COLO668 (cell line): ENCODE data around the gene TICRR.
"Not testable (repeated sequence)": the region's sequence is repeated elsewhere in the genome, so short reads cannot be mapped to it uniquely, and the experiment has no call there.

Experiments
- DNase-seq: peaks from one replicate; lab custom pipeline; 2025; ENCODE audit not compliant: unreplicated experiment; lab: John Stamatoyannopoulos, UW

Gene TICRR

DNA sequence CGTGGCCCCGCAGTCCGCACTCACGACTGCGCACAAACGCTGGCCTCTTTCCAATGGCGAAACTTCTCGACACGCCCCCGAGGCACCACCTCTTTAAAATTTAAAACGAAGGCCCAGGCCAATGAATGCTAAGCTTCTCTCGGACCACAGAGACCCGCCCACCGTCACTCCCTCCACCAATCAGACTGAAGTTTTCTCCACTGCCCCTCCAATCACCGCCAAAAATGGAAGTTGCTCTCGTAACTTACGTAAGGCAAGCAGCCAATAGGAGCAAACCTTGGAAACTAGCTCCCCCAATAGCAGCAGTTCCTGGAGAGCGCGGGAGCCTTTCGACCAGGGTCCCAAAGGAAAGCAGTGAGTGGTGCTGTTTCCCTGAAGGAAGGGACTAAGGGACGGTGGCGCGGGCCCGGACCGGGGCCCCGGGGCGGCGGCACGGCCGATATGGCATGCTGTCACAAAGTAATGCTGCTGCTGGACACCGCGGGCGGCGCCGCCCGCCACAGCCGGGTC is at the start of gene TICRR:
Gene TICRR (plus strand): TSS at position 324 of the 510 bp plus-strand sequence. CDS start 118 bp downstream, at position 442.
- DNase-seq = peak; percentile 94

DNA sequence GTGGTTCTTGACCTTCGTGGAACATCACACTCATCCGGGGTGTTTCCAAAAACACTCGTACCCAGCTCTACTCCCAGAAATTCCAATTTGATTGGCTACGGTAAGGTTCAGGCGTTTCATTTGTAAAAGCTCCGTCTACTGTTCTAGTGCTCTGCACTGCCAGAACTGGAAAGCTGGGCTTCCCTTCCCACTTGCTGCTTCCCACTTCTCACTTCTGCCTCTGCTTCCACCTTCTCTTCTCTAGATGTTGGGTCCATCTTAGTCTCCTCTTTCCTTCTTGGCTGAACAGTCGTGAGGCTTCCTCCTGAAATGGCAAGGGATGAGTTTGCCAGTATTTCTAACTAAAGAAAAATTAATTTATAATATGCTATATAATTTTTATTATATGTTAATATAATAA is 49.1 kb upstream of the TICRR start:
- no peak for DNase-seq

DNA sequence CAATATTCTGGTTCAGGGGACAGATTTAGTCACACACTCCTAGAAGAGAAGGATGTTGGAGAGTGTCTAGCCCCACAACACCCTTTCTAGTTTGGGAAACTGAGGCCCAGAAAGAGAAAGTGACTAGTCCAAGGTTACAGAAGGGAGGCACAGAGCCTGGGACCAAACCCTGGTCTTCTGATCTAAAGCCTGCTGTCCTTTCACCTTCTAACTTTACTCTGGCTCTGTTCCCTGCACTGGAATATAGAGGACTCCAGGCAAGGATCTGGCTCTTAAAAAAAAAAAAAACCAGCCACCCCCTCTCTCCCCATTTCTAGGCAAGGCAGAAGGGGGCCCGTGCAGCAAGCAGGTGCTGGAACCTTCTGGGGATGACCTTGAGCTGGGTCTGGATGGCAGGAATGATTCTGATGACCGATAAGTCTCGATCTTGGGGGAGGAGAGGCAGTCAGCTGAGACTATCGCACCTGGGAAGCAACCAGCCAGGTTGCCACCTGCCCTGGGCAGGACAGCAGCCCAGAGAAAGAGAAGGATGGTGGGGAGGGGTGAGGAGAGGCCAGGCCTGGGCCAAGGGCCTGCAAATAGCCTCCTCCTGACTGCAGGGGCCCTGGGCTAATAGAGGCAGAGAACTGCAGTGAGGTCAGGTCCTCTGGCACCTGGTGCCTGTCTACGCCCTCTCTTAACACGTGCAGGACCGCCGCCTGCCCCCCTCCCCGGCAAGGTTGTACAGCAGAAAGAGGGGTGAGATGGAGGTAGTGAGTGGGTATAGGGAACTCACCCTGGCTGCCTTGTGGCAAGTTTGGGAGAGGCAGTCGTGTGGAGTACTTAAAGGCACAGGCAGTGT is 48.4 kb upstream of the TICRR start:
- DNase-seq = no peak

DNA sequence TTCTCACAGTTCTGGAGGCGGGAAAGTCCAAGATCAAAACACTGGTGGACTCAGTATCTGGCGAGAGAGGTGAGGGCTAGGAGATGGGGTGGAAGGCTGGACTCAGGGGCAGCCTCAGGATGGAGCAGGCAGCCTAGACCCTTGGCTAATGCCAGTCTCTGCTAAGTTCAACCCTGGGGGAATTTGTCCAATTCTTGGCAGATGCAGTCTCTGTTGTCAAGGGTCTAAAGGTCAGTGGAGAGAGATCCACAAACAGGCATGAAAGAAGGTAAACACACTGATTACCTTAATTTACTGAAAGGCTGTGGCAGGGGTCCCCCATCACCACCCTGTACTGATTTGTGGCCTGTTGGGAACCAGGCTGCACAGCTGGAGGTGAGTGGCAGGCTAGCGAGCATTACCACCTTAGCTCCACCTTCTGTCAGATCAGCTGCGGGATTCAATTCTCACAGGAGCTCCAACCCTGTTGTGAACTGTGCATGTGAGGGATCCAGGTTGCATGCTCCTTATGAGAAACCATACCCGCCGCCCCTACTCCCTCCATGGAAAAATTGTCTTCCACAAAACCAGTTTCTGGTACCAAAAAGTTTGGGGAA is 46.4 kb upstream of the TICRR start:
- no peak for DNase-seq

- no peak for DNase-seq
These were observed 44.3 kb upstream of the TICRR start for GRCh38 chr15:89530976-89531375.

GRCh38 chr15:89531796-89532537 is 43.3 kb upstream of the TICRR start:
- DNase-seq = no peak

DNA sequence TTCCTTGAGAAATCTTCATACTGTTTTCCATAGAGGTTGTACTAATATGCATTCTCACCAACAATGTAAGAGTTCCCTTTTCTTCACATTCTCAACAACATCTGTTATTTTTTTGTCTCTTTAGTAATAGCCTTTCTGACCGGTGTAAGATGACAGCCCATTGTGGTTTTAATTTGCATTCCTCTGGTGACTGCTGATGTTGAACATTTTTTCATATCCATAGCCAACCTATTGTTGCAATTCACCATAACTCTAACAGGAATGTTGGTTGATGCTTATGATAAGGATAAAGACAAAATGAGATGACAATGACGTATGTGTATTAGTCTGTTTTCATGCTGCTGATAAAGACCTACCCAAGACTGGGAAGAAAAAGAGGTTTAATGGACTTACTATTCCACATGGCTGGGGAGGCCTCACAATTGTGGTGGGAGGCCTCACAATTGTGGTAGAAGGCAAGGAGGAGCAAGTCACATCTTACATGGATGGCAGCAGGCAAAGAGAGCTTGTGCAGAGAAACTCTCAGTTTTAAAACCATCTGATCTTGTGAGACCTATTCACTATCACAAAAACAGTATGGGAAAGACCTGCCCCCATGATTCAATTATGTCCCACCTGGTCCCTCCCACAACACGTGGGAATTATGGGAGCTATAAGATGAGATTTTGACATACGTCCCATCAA is 41.3 kb upstream of the TICRR start:
- DNase-seq = no peak

- no peak for DNase-seq
These were observed 36.2 kb upstream of the TICRR start for GRCh38 chr15:89539027-89539426.

DNA sequence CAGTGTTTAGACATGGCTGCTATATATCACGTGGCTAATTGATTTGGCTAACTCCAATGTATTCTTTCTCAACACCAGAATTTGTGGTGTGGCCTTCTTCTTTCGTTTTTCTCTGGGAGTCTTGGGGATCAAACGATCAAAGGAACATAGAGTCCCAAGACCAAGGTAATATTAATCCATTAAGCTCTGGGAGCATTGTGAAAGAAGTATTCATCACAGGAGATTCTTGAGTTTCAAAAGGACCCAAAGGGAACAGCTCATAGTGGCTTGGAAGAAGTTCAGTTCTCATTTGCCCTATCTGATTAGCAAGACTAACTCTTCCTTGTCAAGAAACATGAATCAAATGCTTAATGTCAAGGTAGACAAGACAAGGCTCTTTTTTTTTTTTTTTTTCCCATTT is 32.9 kb upstream of the TICRR start:
- DNase-seq = no peak

GRCh38 chr15:89543389-89543788 is 31.9 kb upstream of the TICRR start:
- no peak for DNase-seq

GRCh38 chr15:89549138-89549537 is 26.1 kb upstream of the TICRR start:
- not testable (repeated sequence) for DNase-seq

DNA sequence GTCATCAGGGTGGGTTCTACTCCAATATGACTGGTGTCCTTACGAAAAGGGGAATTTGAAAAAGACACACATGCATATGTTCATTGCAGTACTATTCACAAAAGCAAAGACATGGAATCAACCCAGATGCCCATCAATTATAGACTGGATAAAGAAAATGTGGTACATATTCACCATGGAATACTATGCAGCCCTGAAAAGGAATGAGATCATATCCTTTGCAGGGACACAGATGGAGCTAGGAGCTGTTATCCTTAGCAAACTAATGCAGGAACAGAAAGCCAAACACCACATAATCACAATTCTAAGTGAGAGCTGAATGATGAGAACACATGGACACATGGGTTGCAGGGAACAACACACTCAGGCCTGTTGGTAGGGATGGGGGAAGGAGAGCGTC is 24.8 kb upstream of the TICRR start:
- DNase-seq = no peak

GRCh38 chr15:89551550-89551949 is 23.7 kb upstream of the TICRR start:
- no peak for DNase-seq

DNA sequence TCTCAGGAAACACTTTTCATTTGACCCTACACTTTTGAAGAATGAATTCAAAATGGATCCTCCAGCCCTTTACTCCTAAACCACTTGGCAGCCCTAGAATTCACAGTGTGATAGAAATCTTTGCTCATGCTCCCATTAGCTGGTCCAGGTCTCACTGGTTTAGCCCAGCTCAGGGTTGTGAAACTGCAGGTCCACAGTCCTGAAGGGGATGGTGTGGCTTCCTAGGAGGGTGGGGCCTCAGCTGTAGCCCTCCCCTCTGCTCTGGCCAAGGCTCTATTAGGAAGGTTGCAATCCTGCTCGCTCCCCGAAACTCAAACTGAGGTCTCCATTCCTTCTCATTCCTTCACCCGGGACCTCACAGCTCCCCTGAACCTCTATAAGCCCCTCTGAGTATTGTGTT is 21.6 kb upstream of the TICRR start:
- no peak for DNase-seq

- no peak for DNase-seq
These were observed 21.0 kb upstream of the TICRR start for GRCh38 chr15:89554247-89554646.

- DNase-seq = no peak
These were observed 19.5 kb upstream of the TICRR start for GRCh38 chr15:89555768-89556167.

GRCh38 chr15:89556413-89557262 is 18.6 kb upstream of the TICRR start:
- DNase-seq = peak; percentile 50

DNA sequence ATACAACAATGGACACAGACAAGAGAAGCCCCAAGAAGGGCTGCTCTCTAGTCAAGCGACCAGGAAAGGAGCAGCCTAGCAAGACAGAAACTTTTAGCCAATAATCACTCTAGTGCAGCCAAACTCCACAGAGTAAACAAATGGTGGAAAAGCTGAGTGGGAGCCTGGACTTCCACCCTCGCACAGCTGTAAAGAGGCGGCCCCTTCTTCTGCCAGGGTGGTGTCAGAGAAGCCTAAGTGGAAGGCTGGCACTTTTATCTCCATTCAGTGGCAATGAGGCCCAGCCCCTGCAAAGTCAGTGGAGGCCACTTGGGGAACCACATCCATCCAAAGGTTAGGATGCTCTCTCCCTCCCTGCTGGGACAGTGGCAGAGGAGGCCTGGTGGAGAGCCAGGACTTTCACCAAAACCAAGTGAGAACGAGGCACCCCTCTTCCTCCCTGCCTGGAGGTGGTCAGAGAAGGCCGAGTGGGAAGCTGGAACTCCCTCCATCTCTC is 15.5 kb upstream of the TICRR start:
- DNase-seq = no peak

- no peak for DNase-seq
These were observed 9.1 kb upstream of the TICRR start for GRCh38 chr15:89566181-89566580.
